ENCODE measurements around the gene MSMB.
"Not testable (repeated sequence)": the region's sequence is repeated elsewhere in the genome, so short reads cannot be mapped to it uniquely, and the experiment has no call there.

The MSMB gene

GRCh38 chr10:46012746-46013145 is 33.3 kb downstream of the MSMB start:
- TF ChIP-seq CTCF (IDR thresholded peaks at IDR 0.05; ENCODE audit: low read depth, low read length), result no peak
- no peak for DNase-seq (ENCODE audit: low read depth, low spot score)
- in situ Hi-C loops (cut with HindIII; ENCODE audit: low sequenced_read_pairs), result no loop called here
- H3K4me3 ChIP-seq (ENCODE audit: low read depth, low read length), result no peak overlapping the region

DNA sequence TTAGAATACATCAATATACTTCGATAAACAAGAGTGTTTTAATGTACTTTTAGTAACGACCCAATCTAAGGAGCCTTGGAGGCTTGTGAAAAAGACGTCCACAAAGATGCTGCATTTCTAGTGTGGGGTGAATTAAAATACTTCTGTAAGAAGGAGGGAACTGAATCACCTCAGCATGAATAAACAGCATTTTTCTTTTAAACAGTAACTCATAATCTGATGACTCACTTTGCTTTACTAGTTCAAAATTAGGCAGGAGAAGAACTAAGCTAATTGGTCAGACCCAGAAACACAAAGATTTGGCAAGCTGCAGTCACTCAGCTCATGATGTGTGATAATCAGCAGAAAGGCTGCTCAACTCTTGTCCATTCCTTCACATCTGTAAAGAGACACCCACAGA is 39.9 kb downstream of the MSMB start:
- peak; percentile 48 for DNase-seq (ENCODE audit: low read depth, low spot score)
- in situ Hi-C loops (cut with HindIII; ENCODE audit: low sequenced_read_pairs), result no loop called here
- no peak for TF ChIP-seq CTCF (IDR thresholded peaks at IDR 0.05; ENCODE audit: low read depth, low read length)
- H3K4me3 ChIP-seq (ENCODE audit: low read depth, low read length), result no peak overlapping the region

DNA sequence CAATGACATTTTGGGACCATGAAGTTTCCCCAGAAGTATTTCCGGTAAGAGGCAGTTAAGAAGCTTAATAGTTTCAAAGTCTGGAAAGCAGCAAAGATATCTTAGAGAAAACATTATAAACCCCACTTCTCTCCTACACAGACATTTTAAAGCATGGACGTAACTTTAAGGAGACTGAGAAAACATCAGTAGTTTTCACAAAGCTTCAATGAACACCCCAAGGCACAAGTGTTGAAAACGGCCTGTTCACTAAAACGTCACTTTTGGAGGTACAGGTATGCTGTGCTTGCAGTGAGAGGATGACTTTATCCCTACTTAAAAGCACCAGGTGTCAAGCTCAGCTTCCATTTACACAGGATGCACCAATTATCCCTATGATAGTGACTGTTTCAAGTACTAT is 40.7 kb downstream of the MSMB start:
- DNase-seq (ENCODE audit: low read depth, low spot score), result no peak
- H3K4me3 ChIP-seq (ENCODE audit: low read depth, low read length), result no peak overlapping the region
- in situ Hi-C loops (cut with HindIII; ENCODE audit: low sequenced_read_pairs), result no loop called here
- TF ChIP-seq CTCF (IDR thresholded peaks at IDR 0.05; ENCODE audit: low read depth, low read length), result no peak

GRCh38 chr10:46004963-46005362 is 41.1 kb downstream of the MSMB start:
- no peak for TF ChIP-seq CTCF (IDR thresholded peaks at IDR 0.05; ENCODE audit: low read depth, low read length)
- no peak overlapping the region for H3K4me3 ChIP-seq (ENCODE audit: low read depth, low read length)
- in situ Hi-C loops (cut with HindIII; ENCODE audit: low sequenced_read_pairs), result no loop called here
- no peak for DNase-seq (ENCODE audit: low read depth, low spot score)

- in situ Hi-C loops (cut with HindIII; ENCODE audit: low sequenced_read_pairs), result no loop called here
- H3K4me3 ChIP-seq (ENCODE audit: low read depth, low read length), result no peak overlapping the region
- TF ChIP-seq CTCF (IDR thresholded peaks at IDR 0.05; ENCODE audit: low read depth, low read length), result no peak
- peak; percentile 40 for DNase-seq (ENCODE audit: low read depth, low spot score)
Measured at GRCh38 chr10:46002916-46003693, 43.0 kb downstream of the MSMB start.

- in situ Hi-C loops (cut with HindIII; ENCODE audit: low sequenced_read_pairs); DNase-seq (ENCODE audit: low read depth, low spot score); H3K4me3 ChIP-seq (ENCODE audit: low read depth, low read length): not testable (repeated sequence)
Measured at GRCh38 chr10:46002189-46002687, 43.8 kb downstream of the MSMB start.

DNA sequence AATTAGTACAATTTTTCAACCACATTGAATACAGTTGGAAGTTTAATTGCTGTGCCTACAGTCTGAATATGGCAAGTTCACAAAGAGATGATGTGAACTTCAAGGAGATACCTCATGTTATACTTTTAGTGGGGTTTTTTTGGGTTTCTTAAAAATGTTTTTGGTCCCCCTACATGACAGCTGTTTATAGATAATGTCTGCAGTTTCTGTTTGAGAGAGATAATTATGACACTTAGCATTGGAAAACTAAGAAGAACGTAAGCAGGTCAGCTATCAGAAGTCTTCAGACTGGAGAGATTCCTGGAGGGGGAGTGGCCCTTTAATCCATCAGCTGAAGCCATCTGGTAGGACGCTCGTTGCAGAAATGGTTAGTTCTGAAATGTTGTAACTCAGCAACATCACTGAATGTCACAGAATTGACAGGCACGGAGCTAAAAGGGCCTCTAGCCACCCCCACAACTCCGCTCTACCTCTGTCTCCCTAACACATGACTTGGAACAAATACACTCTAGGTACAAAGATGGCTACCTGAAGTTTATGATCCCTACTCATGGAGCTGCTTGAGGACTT is 44.8 kb downstream of the MSMB start:
- in situ Hi-C loops (cut with HindIII; ENCODE audit: low sequenced_read_pairs), result no loop called here
- H3K4me3 ChIP-seq (ENCODE audit: low read depth, low read length), result no peak overlapping the region
- DNase-seq (ENCODE audit: low read depth, low spot score), result no peak
- TF ChIP-seq CTCF (IDR thresholded peaks at IDR 0.05; ENCODE audit: low read depth, low read length), result no peak
